ENCODE data around the gene LRMDA. TPM values are rescaled to one million over a fixed set of nuclear protein-coding genes. Genes with fewer than 3 reads are reported as not detected.

The LRMDA gene
- polyA plus RNA-seq, 2 of the 4 experiments (the other 2 are of a cell fraction) = 4.6 to 5.2 TPM

DNA sequence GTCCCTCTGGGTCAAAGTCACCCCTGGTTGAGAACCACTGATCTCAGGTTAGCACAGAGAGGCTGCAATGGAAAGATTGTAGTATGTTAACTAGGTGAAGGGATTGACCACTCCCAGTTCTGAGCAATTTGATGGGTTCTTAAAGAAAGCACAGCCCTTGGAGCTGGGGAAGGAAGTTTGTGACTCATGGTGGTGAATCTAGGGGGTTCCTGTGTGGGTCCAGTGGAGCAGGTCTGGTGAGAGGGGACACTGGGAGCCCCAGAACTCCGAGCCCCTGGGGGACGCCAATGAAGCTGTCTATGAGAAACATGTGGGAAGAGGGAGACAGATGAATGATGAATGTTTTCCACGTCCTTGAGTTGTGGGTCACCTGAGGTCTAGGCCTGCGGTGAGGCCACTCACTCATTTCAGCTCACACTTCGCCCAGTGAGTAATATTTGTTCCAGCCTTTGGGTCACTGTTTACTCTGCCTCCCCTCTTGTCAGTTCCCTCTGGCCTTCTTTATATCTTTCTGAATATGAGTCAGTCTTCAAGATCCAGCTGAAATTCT is 341.9 kb downstream of the LRMDA start (continued):
- TF ChIP-seq FOSB (CRISPR knock-in tag; IDR thresholded peaks at IDR 0.05) (no peak), JUN (IDR thresholded peaks at IDR 0.05) (peak; percentile 48 to 59; a peak in 2 of 5 replicates)

DNA sequence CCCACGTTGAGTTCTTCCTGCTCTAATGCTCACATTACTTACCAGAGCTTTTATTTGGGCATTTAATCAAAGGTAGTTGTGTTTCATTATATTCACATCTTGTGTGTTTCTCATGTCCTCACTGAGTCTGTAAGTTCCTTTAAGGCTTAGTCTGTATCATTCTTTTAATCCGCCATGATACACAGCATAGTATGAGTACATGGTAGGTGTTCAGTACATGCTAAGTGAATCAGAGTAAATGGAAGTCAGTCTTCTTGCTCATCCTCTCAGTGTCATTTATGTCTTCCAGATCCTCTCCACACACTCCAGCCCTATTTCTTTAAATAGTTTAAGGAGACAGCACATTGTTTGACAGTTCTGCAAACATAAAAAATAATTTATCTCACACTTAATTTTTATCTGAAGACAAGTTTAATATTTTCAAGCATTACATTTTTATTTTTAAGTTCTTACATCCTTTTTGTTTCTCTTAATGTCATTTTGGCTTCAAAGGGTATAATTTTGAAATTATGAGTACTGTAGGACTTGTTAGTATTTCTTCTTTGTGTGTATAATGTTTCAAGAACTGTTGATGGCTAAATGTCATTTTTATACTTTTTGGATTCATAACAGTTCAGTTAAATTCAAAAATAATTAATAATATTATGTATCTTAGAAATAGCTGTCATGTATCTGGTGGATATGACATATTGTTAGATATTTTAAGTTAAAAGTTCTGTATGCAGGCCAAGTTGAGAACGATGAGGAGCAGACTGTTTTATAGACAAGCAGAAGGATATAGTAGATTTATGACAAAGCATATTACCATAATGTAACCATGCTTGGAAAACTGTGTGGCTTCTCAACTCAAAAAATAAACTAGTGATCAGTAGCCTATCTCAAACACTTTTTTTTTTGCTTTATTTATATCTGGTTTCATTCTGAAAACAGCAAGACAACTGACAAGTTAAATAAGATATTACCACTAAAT is 342.7 kb downstream of the LRMDA start:
- Histone ChIP-seq H3K27ac (peak overlapping the region; percentile 28 to 72; a peak in 3 of 6 replicates), H3K4me3 (no peak overlapping the region), H3K9me3 (no peaks in the 10 kb centered on the region), H3K4me1 (peaks cover 25% of the 10 kb centered on the region), H3K4me2 (peak overlapping the region; percentile 51)
- DNase-seq (ENCODE audit: low read depth in 1 of 2, low spot score in 1 of 2) = no peak
- ATAC-seq = peak; percentile 57 to 64; a peak in 5 of 6 replicates
- TF ChIP-seq RARB (CRISPR knock-in tag; IDR thresholded peaks at IDR 0.05) = no peak
- peak in 1 of 2 experiments; percentile 11; a peak in 2 of 5 replicates for TF ChIP-seq JUN (IDR thresholded peaks at IDR 0.05)
- ChIA-PET CTCF (interaction anchor here (1.1 to 1.3 kb wide), 2 partner anchors 16 to 17 kb away, joined by 3 read pairs; no protein-coding TSS in a partner anchor), POLR2A (interaction anchor here (0.6 to 1.3 kb wide), 4 partner anchors 10 to 372 kb away, joined by 3 to 12 read pairs (median 7); partner anchors contain the start of gene ZNF503)
- WGBS (ENCODE audit: missing lambda C conversion rate) = 53% methylated on average over 3 of the region's 3 CpGs
- peak; percentile 54 for FAIRE-seq

DNA sequence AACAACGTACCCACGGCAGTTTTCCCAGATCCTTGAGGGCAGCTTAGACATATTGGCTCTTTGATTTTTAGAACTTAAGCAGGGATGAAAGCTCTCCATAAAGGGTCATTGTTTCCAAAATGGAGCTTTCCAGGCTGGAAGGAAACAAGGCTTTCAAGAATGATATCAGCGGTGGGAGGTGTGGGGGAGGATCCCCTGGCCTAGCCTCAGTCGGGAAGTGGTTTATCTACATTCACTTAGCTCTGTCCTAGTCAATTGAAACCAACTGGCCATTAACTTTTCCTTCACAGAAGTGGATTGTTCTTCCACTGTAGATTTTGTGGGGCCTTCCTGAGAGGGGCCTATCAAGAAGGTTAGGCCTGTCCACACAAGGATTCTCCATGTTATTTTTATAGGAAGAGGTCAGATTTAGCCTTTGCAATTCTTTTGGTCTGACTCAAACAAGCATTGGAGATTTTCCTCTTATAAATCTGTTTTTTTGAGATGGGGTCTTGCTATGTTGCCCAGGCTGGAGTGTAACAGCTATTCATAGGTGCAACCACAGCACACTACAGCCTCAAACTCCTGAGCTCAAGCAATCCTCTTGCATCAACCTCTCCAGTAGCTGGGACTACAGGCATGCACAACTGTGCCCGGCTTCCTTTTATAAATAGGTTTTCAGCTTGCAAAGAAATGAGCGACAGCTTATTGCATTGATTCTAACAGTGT is 343.5 kb downstream of the LRMDA start:
- H3K4me1 ChIP-seq = peaks cover 25% of the 10 kb centered on the region
- 0 out of 6 replicates have a peak overlapping the region, but pooled peaks of 1 of the 2 experiments have one; percentile 23 for H3K27ac ChIP-seq
- no peaks in the 10 kb centered on the region for H3K9me3 ChIP-seq
- POLR2A ChIA-PET = no interaction called here
- DNase-seq (ENCODE audit: low read depth in 1 of 2, low spot score in 1 of 2) = no peak
- TF ChIP-seq NPAS2 (CRISPR knock-in tag; IDR thresholded peaks at IDR 0.05; ENCODE audit: borderline replicate concordance) (no peak), CEBPB (IDR thresholded peaks at IDR 0.05) (no peak), RCOR1 (IDR thresholded peaks at IDR 0.05; ENCODE audit: low read depth, low read length) (no peak), EP300 (IDR thresholded peaks at IDR 0.05) (no peak), HEYL (CRISPR knock-in tag; IDR thresholded peaks at IDR 0.05) (no peak), NR3C1 (IDR thresholded peaks at IDR 0.05) (no peak), POLR2AphosphoS2 (conservative IDR thresholded peaks at IDR 0.05; ENCODE audit: low read length) (no peak), MYC (IDR thresholded peaks at IDR 0.05; ENCODE audit: borderline replicate concordance, low read length) (no peak), CBX8 (IDR thresholded peaks at IDR 0.05) (no peak), CBX2 (IDR thresholded peaks at IDR 0.05; ENCODE audit: borderline replicate concordance, low read depth) (no peak), CHD2 (IDR thresholded peaks at IDR 0.05; ENCODE audit: low read length, partially characterized antibody) (no peak), KDM1A (IDR thresholded peaks at IDR 0.05; ENCODE audit: low read depth) (no peak), MAZ (IDR thresholded peaks at IDR 0.05; ENCODE audit: borderline replicate concordance, low read depth, low read length) (no peak)
- TF ChIP-seq, protein P1, sequence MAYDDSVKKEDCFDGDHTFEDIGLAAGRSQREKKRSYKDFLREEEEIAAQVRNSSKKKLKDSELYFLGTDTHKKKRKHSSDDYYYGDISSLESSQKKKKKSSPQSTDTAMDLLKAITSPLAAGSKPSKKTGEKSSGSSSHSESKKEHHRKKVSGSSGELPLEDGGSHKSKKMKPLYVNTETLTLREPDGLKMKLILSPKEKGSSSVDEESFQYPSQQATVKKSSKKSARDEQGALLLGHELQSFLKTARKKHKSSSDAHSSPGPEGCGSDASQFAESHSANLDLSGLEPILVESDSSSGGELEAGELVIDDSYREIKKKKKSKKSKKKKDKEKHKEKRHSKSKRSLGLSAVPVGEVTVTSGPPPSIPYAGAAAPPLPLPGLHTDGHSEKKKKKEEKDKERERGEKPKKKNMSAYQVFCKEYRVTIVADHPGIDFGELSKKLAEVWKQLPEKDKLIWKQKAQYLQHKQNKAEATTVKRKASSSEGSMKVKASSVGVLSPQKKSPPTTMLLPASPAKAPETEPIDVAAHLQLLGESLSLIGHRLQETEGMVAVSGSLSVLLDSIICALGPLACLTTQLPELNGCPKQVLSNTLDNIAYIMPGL (CRISPR knock-in tag; IDR thresholded peaks at IDR 0.05; ENCODE audit: borderline replicate concordance) = no peak
- TF ChIP-seq, protein P2, sequence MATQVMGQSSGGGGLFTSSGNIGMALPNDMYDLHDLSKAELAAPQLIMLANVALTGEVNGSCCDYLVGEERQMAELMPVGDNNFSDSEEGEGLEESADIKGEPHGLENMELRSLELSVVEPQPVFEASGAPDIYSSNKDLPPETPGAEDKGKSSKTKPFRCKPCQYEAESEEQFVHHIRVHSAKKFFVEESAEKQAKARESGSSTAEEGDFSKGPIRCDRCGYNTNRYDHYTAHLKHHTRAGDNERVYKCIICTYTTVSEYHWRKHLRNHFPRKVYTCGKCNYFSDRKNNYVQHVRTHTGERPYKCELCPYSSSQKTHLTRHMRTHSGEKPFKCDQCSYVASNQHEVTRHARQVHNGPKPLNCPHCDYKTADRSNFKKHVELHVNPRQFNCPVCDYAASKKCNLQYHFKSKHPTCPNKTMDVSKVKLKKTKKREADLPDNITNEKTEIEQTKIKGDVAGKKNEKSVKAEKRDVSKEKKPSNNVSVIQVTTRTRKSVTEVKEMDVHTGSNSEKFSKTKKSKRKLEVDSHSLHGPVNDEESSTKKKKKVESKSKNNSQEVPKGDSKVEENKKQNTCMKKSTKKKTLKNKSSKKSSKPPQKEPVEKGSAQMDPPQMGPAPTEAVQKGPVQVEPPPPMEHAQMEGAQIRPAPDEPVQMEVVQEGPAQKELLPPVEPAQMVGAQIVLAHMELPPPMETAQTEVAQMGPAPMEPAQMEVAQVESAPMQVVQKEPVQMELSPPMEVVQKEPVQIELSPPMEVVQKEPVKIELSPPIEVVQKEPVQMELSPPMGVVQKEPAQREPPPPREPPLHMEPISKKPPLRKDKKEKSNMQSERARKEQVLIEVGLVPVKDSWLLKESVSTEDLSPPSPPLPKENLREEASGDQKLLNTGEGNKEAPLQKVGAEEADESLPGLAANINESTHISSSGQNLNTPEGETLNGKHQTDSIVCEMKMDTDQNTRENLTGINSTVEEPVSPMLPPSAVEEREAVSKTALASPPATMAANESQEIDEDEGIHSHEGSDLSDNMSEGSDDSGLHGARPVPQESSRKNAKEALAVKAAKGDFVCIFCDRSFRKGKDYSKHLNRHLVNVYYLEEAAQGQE (IDR thresholded peaks at IDR 0.05) = no peak
- CTCF ChIA-PET = interaction anchor here (0.7 to 1.8 kb wide), 3 partner anchors 17 to 262 kb away, joined by 3 to 6 read pairs (median 3); no protein-coding TSS in a partner anchor
- no peak overlapping the region for H3K4me3 ChIP-seq
- 87% methylated on average over 6 of the region's 6 CpGs for WGBS (ENCODE audit: missing lambda C conversion rate)
- no peak for FAIRE-seq
- no peak overlapping the region for H3K4me2 ChIP-seq
- no peak for ATAC-seq

Data from A549 (cell line).